Right hindlimb (tissue), 1 donor: ENCODE results near the gene SLC50A1.
A peak's percentile ranks its signal among the peaks of the same experiment; 100 is the strongest.
"Not testable (repeated sequence)": the region's sequence is repeated elsewhere in the genome, so short reads cannot be mapped to it uniquely, and the experiment has no call there.

Source experiments
- DNase-seq: peaks from one replicate; pipeline ENCODE4 v3.0.0-alpha.2; 2018

Gene SLC50A1

DNA sequence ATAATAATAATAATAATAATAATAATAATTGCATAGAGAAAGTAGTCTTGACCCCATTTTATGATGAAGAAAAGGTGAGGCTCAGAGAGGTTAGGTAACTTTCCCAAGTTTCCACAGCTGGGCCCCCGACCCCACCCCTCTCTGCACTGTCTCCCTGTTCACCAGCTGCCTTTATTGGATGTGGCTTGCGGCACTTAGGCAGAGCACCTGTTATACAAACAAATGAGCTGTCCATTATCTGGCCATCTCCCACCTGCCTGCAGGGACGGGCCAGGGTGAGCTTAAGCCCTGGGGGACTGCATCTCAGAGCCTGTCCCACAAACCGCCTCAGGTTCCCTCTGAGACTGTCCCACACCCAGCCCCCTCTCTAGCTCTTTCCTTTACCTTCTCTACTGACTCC, 18.0 kb upstream of the SLC50A1 start:
- no peak for DNase-seq

DNA sequence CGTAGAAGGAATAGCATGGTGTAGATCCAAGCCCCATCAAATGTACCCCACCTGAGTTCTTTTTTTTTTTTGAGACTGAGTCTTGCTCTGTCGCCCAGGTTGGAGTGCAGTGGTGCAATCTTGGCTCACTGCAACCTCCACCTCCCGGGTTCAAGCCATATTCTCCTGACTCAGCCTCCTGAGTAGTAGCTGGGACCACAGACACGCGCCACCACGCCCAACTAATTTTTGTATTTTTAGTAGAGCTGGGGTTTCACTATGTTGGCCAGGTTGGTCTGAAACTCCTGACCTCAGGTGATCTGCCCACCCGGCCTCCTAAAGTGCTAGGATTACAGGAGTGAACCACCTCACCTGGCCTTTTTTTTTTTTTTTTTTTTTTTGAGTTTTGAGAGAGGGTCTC, 17.6 kb upstream of the SLC50A1 start:
- DNase-seq = not testable (repeated sequence)

DNA sequence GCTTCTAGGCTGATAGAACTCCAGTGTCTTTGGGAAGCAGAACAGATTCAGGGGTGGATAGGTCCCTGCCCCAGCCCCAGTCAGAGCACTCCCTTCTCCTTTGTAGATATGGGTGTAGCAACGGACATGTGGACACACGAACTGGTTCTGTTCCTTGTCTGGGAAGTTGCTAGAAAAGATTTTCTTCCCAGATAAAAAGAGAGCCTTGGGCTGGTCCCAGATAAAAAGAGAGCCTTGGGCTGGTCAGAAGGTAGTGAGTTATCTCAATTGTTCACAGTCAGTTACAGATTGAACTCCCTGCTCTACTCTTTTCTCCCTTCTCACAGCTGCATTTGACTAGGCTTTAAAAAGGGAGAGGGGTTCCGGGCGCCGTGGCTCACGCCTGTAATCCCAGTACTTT, 15.4 kb upstream of the SLC50A1 start:
- no peak for DNase-seq

DNA sequence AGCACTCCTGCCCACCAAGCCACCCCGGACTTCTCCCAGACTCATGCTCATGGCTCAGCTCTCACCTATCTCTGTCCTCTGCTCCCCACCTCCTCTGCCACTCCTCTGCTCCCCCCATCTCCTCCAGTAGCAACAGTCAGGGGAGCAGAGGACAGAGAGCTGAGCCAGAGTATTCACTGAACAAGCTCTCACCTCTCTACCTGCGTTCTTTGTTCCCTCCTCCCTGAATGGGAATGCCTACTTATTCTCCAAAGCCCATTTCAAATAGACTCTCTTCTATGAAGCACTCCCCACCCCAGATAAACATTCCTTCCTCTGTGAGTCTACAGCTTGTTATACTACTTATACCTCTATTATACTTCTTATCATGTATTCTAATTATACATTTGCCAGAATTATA, 14.4 kb upstream of the SLC50A1 start:
- no peak for DNase-seq

DNA sequence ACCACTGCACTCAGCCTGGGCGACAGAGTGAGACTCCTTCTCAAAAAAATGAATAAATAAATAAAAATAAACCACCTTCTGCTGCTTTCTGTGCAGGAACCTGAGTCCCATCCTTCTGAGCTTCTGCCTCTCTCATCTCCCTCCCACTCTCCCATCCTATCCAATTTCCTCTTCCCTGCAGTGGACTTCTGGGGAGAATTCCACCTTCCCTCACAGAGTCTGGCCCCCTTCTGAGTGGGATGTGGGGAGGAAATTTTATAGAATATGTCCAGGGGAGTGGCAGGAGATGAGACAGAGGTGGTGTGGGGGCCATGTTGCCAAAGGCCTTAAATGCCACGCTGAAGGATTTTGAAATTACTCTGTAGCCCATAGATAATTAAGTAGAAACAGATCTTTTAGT, 13.3 kb upstream of the SLC50A1 start:
- DNase-seq = no peak

DNA sequence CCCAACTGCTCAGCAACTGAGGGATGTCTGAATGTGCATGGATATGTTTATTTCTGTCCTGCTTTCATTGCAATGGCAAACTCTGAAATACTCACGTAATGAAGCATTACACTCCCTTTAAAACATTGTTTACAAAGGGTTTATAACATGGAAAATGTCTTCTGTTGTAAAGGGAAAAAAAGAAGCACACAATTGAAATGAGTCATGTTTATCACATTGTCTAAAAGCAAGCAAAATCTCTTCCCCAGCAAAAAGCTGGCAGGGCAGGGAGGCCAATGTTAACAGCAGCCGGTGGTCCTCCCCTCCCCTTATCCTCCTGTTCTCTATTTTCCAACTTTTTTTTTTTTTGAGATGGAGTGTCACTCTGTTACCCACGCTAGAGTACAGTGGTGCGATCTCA, 11.9 kb upstream of the SLC50A1 start:
- no peak for DNase-seq

DNA sequence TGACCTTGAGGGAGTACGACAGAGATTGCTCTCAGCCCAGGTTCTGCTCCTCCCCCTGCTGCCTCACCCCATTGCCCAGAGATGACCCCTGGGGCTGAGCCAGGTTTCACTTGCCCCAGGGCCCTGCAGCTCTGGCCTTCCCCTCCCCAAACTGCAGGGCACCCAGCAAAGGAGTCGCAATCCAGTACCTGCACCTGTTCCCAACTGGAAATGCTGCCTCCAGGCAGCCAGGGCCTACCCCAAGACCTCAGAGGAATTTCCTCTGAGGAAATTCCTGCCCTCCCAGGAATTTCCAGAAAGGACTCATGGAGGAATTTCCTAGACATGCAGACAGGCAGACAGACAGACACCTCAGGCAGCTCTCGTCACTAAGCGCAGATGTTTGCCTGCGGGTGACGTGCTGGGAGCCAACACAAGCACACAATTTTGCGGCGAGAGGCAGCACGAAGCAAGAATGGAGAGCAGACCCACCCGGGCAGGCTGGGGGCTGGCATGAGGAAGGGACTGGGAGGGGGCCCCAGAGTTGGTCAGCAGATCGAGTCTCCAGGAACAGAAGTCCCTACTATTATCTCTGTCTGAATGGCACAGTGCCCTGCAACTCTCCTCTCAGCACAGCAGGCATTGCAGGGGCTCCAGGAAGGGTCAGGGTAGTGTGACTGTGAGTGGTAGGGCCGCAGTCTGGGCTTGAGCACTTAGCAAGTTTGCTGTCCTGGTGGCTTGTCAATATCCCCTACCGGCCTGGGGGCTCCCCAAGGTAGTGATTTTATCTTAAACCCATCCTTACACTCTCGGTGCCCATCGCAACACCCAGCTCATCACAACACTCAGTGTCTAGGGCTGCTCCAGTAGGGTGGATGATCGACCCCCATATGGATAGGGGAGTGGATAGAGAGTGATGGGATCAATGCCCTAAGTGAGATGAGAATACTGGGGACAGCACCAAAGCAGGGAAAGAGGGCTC, 10.9 kb upstream of the SLC50A1 start:
- DNase-seq = no peak

DNA sequence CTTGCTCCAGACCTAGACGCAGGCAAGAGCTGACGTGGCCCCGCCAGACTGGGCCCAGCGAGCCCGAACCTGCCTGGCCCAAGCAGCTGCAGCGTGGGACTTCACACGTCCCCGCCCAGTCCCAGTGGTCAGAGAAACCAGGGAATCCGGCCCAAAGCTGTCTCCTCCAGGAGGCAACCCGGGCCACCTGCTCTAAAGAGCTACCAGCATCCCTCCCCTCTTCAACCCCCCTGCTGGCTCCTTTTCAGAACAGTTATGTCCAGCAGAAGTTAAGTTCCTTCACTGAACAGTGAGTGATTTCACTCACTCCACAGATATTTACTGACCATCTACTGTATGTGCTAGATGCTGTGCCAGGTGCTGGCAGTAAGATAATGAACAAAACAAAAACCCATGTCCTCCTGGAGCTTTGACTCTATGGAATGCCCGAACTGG, 10.1 kb upstream of the SLC50A1 start:
- no peak for DNase-seq

DNA sequence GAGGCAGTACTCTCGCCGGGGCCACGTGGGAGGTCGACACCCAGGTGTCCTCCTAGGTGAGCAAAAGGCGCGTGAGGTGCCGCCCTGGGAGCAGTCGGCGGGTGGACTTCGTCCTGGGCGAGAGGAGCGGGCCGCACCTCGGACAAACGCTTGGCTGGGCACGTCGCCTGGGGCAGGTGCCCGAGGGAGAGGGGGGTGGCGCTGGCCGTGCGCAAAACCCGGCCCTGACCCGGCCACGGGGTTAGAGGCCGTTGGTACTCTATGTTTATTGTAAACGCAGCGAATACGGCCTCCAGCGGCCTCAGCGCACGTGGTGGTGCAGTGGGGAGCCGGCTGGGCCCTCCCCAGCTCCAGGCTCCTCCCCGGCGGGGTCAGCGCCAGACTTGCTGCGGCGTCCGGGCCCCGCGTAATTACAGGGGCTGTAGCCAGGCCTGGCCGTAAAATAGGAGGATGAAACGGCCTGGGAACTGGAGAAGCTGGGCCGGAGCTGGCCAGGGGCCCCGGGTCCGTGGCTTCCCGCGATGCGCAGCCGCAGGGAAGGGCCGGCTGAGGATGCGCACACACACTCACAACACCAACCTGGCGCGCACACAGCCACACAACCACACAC, 9.6 kb upstream of the SLC50A1 start:
- DNase-seq = peak; percentile 80

DNA sequence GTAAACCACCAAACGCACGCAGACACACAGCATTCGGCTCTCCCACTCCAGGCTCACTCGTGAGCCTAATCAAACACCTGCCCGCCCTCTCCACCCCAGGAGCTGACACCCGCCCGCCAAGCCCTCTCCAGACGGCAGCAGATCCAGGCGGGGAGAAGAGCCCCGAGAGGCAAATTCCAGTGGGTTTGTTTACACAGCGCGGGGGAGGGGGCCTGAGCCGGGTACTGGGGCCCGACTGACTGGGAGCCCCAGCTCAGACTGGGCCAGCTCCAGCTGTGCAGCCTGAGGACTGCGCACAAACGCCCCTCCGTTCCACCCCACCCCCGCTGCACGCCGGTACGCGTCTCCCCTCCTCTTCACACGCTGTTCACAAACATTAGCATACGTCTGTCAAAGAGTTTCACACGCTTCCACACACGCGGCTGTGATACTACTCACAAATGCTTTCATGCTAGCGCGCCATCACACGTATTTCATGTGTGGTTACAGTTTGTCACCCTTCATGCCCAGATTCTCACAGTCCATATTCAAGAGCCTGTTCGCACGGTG, 9.0 kb upstream of the SLC50A1 start:
- peak; percentile 42 for DNase-seq

DNA sequence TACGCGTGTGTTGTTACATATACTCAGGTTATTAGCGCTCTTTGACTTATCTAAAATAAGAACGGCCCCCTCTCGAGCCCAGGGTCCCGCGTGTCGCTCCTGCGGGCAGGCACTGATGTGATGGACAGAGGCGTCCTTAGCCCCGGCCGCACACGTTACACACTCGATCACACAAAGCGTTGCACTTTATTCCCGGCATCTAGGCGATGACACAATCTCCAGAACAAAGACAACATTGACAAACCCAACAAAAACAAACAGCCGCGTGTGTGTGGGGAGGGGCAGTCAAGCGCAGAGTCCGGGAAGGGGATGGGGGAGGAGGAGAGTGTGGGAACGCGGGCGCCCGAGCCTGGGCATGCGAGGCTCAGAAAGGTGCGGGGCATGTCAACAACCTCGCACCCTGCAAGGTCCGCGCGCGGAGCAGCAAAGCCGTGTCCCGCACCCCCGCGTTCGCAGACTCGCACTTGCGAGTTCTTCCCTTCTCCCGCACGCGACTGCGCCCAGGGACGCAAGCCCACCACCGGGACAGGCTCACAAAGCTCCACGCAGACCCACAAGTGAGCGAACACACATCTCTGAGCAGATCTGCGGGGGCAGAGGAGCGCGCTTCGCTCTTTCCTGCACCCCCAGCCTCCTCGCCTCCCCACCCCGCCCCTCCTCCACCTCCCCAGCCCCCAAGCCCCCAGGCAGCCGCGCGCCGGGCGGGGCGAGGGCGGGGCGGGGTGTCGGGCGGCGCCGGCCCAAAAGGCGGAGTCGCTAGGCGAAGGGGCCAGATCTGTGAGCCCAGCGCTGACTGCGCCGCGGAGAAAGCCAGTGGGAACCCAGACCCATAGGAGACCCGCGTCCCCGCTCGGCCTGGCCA, 8.3 kb upstream of the SLC50A1 start, which contains the start of gene EFNA1:
Gene EFNA1 (plus strand): TSS at position 772 of the 862 bp plus-strand sequence. CDS start 102 bp downstream, outside the sequence.
- DNase-seq = peak; percentile 68

DNA sequence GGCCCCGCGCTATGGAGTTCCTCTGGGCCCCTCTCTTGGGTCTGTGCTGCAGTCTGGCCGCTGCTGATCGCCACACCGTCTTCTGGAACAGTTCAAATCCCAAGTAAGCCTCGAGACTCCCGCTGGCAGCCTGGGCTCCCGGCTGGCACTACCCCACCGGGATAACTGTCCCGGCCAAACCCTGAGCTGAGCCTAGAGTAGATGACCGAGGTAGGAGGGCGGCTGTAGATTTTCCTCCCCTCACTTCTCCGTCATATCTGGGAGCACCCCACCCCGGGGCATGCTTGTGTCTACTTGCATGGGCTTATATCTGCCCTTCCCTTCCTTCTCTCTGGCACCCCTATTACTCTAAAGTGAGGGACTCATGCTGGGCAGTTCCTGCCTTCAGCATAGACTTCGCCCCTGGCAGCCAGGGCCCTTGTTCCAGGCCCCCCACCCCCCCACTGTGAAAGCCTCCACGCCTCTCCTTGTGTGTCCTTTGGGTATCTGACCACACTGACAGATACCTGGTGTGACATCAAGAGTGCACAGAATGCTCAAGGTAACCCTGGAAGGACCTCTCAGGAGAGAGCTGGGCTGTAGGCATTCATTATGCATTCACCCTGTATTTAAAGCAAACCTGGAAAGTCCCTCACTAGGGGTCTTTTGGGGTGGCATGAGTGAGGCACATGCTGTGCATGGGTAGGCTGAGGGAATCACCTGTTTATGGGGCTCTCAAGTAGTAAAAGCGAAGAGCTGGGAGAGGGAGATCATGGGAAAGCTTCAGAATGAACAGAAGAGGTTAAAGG, 7.5 kb upstream of the SLC50A1 start:
- DNase-seq = no peak

DNA sequence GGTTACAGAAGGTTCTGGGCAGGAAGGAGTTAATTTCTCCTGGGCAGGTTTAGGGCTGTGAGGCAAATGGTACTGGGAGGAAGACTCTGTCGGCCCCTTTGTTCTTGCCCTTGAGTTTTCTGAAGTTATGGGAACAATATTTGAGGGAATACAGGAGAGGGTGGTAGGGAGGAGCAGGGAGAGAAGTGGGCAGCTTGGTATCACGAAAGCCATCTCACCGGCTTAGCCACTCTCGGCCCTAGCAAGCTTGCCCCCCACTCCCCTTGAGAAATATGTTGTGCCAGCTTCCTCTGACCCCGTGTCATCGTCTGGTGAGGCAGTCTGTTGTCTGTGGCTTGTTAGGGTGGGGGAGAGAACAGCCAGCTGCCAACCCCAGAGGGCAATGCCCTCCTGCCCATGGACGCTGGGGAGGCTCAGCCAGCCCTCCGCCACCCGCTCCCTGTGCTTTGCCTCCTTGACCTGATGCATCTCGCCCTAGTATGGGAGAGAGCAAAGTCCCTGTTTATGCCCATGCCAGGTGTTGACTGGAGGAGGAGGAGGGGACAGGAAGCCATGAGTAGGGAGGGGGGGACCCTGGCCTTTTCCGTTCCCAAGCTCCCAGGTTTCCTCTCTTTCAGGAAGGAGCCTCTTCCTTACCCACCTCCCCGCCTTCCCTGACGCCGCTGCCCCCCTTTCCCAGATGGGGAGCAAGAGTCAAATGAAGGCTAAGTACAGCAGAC, 6.7 kb upstream of the SLC50A1 start:
- no peak for DNase-seq

DNA sequence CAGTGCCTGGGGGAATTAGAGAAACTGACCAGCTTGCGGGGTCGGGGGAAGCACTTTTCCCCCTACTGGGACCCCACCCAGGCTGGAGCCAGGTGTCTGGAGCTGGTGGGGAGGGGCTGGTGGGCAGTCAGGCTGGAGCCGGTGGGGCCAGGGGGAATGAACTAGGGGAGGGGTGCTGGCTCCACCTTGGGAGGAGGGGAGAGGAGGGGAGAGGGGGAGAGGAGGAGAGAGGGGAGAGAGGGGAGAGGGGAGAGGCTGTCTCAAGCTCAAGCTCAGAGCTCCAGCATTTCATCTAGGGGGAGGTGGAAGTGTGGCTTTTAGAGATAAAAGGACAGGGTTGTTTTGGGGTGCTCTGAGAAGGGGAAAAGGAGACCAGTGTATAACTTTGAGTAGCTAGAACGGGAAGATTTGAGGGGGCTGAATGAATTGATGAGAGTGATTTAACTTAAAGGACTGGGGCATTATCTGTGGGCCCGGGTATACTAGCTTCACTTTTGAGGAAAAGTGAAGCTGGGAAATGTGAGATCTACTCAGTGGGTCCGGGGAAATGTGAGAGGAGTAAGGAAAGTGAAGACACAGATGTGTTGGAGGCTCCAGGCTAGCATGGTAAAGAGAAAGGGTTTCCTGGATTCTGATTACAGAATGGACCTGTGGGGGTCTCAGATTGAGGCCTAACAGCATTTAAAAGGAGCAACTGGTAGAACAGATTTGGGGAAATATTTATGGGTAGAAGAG, 5.2 kb upstream of the SLC50A1 start:
- DNase-seq = no peak

DNA sequence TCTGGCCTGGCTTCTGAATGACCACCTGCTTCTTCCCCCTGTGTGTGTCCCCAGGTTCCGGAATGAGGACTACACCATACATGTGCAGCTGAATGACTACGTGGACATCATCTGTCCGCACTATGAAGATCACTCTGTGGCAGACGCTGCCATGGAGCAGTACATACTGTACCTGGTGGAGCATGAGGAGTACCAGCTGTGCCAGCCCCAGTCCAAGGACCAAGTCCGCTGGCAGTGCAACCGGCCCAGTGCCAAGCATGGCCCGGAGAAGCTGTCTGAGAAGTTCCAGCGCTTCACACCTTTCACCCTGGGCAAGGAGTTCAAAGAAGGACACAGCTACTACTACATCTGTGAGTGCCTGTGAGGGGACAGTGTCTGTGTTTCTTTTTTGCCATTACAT, 4.4 kb upstream of the SLC50A1 start:
- DNase-seq = no peak

DNA sequence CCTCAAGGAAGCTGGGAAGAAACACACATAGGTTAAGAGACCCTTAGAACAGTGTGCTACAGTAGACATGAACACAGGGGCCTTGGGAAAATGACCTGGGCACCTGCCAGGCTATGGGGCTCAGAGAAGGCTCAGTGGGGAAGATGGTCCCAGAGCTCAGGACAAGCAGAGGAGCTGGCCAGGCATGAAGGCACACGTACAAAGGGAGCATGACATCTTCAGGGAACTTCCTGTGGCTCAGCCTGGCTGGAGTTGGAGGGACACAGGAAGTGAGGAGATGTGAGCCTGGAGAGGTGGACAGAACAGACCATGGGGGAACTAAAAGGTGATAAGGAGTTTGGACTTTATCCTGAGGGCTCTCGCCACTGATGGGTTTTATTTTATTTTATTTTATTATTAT, 3.8 kb upstream of the SLC50A1 start:
- DNase-seq = no peak

DNA sequence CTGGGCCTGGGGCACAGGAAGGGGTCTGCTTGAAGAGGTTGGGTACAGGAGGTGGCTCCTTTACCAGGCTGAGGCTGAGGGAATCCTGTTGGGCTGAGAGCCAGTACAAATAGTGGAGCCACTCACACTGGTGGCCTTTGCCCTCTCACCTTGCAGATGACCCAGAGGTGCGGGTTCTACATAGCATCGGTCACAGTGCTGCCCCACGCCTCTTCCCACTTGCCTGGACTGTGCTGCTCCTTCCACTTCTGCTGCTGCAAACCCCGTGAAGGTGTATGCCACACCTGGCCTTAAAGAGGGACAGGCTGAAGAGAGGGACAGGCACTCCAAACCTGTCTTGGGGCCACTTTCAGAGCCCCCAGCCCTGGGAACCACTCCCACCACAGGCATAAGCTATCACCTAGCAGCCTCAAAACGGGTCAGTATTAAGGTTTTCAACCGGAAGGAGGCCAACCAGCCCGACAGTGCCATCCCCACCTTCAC, 1.8 kb upstream of the SLC50A1 start:
- no peak for DNase-seq

DNA sequence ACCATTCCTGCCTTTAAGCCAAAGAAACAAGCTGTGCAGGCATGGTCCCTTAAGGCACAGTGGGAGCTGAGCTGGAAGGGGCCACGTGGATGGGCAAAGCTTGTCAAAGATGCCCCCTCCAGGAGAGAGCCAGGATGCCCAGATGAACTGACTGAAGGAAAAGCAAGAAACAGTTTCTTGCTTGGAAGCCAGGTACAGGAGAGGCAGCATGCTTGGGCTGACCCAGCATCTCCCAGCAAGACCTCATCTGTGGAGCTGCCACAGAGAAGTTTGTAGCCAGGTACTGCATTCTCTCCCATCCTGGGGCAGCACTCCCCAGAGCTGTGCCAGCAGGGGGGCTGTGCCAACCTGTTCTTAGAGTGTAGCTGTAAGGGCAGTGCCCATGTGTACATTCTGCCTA, 1.3 kb upstream of the SLC50A1 start:
- DNase-seq = no peak

DNA sequence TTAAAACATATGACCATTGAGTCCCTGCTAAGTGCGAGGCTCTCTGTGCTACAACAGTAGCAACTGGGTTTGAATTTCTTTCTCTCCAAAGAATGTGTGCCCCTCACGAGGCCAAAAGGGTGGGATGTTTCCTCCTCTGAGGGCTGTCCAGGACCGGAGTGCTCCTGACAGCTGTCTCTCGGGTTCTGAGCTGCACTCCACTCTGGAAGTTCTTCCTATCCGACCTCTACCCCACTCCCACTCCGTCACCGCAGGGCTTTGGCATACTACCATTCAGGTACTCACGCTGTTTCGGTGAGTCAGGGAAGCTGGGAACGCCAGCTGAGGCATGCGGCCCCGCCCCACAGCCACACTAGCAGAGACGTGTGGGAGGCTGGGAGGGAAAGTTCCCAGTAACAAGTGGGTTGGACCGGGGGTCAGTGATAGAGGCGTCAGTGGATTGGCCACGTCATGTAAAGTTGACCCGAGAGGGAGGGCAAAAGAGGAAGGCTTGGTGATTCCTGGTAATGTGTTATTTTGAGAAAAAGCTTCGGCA, 705 bp upstream of the SLC50A1 start:
- peak; percentile 91 for DNase-seq

DNA sequence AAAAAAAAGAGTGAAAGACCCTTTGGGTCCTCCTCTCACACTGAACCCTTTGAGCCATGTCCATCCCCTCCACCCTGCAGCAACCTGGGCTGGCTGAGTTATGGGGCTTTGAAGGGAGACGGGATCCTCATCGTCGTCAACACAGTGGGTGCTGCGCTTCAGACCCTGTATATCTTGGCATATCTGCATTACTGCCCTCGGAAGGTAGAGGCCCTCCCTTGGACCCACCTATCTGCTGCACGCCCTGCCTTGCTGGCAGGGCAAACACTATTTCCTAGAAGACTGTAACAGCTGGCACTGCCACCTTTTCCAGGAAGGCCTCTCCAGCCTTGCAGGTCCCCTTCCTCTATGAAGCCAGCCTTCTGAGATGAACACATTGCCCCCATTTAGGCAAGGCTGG, 1.1 kb downstream of the SLC50A1 start:
- DNase-seq = no peak
